Upper lobe of left lung (tissue), 6 donors: ENCODE data around the gene HAUS1. TPM values are rescaled to one million over a fixed set of nuclear protein-coding genes. Genes with fewer than 3 reads are reported as not detected.
A peak's percentile ranks its signal among the peaks of the same experiment; 100 is the strongest.

ENCODE experiments used
- ATAC-seq, 2 donors: fragments of 200-7000 bp; cut with Tn5 transposase; one replicate each; pipeline ENCODE4 v1.9.1; 2022; ENCODE audit warnings: mild to moderate bottlenecking in 2 of 2, moderate library complexity in 2 of 2; ENCODE audit not compliant: low FRiP score in 2 of 2
- DNase-seq, 2 donors: peaks; one replicate each; pipeline ENCODE4 v3.0.0-alpha.2; 2019 to 2020
- H3K27ac ChIP-seq, 4 donors: fragments of 200-600 bp; sonication (generic); one replicate each; pipeline ENCODE4 v1.5.1; 2016 to 2019
- H3K27me3 ChIP-seq, 4 donors: fragments of 200-600 bp; sonication (generic); one replicate each; pipeline ENCODE4 v1.5.1; 2017 to 2019
- H3K36me3 ChIP-seq, 4 donors: fragments of 200-600 bp; sonication (generic); one replicate each; pipeline ENCODE4 v1.5.1; 2016 to 2019
- H3K4me1 ChIP-seq, 4 donors: fragments of 200-600 bp; sonication (generic); one replicate each; pipeline ENCODE4 v1.5.1; 2018 to 2019
- H3K4me3 ChIP-seq, 4 donors: fragments of 200-600 bp; sonication (generic); one replicate each; pipeline ENCODE4 v1.5.1; 2017 to 2019; ENCODE audit warnings: mild to moderate bottlenecking in 2 of 4, moderate library complexity in 1 of 4
- H3K9me3 ChIP-seq, 4 donors: fragments of 200-600 bp; sonication (generic); one replicate each; pipeline ENCODE4 v1.5.1; 2018 to 2019
- EP300 ChIP-seq, 4 donors: sonication (generic); formaldehyde crosslinking; IDR thresholded peaks; one replicate each; pipeline ENCODE4 v1.5.1; 2017; ENCODE audit warnings: antibody characterized with exemption in 4 of 4, control low read depth in 2 of 4
- POLR2A ChIP-seq, 4 donors: fragments of 450-650 bp; IDR thresholded peaks; one replicate each; pipeline ENCODE4 v1.5.1; 2016 to 2017; ENCODE audit warnings: antibody characterized with exemption in 4 of 4, mild to moderate bottlenecking in 2 of 4
- POLR2AphosphoS5 ChIP-seq, 2 donors: sonication (generic); formaldehyde crosslinking; IDR thresholded peaks; one replicate each; pipeline ENCODE4 v1.5.1; 2017; ENCODE audit warnings: antibody characterized with exemption in 2 of 2
- WGBS, 2 donors: methylation state at CpG; one replicate each; pipeline ENCODE4 v1.1.5; 2017 to 2018; 5-methylcytosine and 5-hydroxymethylcytosine counted together
- total RNA-seq, 6 donors: library from RNA; depleted of rRNA in 4 of 6; stranded (reverse); fragments of >200 nt in 4 of 6; gene quantifications; one replicate each; pipeline versions ENCODE4 v1.1.0 to v1.2.1, GENCODE V29; 2016 to 2021
- TF ChIP-seq, protein P1 (sequence below), 6 experiments: fragments of 450-650 bp in 4 of 6; fragments of 200-600 bp in 2 of 6; sonication (generic) in 2 of 6; IDR thresholded peaks; one replicate each; pipeline ENCODE4 v1.5.1; 2016 to 2019; ENCODE audit warnings: antibody characterized with exemption in 6 of 6
- donor health status: DM: no; HTN: no; CAD: no; lungs with moderate emphysema.
- donor health status: DM: no; HTN: yes; CAD: no; lungs with severe emphysema.

The HAUS1 gene
- total RNA-seq, 6 donors from 2014 or later: 16.0 to 41.9 (median 27.5) TPM

DNA sequence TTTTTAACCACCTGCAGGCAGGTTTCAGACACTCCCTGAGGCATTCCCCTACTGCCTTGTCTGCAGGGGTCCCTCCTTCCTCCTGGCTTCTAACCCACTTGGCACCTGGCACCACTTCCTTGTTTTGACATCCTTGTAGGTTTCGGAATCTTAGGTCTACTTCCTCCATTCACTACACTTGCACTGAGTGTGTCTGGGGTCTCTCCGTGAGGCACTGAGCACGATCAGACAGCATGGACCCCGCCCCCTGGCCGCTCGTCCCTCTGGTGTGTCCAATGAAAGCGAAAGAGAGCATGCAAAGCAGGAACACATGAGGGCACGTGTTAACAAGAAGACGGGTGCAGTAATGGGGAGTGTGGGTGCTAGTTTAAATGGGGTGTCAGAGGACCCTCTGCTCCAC, 63.8 kb downstream of the HAUS1 start:
- no peak overlapping the region for H3K4me3 ChIP-seq
- H3K36me3 ChIP-seq: no peaks in the 10 kb centered on the region
- TF ChIP-seq POLR2AphosphoS5 (IDR thresholded peaks at IDR 0.05): no peak
- TF ChIP-seq EP300 (IDR thresholded peaks at IDR 0.05): no peak
- TF ChIP-seq, protein P1, sequence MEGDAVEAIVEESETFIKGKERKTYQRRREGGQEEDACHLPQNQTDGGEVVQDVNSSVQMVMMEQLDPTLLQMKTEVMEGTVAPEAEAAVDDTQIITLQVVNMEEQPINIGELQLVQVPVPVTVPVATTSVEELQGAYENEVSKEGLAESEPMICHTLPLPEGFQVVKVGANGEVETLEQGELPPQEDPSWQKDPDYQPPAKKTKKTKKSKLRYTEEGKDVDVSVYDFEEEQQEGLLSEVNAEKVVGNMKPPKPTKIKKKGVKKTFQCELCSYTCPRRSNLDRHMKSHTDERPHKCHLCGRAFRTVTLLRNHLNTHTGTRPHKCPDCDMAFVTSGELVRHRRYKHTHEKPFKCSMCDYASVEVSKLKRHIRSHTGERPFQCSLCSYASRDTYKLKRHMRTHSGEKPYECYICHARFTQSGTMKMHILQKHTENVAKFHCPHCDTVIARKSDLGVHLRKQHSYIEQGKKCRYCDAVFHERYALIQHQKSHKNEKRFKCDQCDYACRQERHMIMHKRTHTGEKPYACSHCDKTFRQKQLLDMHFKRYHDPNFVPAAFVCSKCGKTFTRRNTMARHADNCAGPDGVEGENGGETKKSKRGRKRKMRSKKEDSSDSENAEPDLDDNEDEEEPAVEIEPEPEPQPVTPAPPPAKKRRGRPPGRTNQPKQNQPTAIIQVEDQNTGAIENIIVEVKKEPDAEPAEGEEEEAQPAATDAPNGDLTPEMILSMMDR (IDR thresholded peaks at IDR 0.05): no peak
- TF ChIP-seq POLR2A (IDR thresholded peaks at IDR 0.05): no peak
- 56 to 58% methylated on average over 9 of the region's 9 CpGs for WGBS, 2 donors
- H3K27me3 ChIP-seq: no peaks in the 10 kb centered on the region
- H3K9me3 ChIP-seq: no peaks in the 10 kb centered on the region
- DNase-seq (peak; percentile 47 to 76), ATAC-seq (peak; percentile 35)
- no peak overlapping the region for H3K27ac ChIP-seq
- peaks cover 0 to 2% (median under 1%) of the 10 kb centered on the region in 4 donors for H3K4me1 ChIP-seq

DNA sequence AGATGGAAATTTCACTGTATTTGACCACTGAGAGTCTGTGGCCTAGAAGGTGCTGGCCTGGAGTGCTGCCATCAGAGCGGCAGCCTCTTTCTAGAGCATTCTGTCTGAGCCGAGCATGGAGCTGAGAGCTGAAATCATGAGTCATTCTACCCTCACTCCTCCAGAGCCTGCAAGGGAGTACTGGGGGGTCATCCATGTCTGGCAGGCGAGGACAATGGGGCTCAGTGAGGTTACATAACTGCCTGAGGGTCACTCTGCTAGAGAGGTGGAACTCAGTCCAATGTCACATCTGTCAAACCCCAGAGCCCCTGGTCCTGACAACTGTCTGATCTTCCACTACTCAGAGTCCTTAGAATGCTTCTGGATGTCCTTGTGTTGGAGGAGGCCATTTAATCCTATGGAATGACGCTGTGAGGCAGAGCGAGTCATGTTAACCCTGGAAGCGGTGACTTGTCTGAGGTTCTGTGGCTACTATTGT, 65.3 kb downstream of the HAUS1 start:
- no peak overlapping the region for H3K27ac ChIP-seq
- TF ChIP-seq EP300 (IDR thresholded peaks at IDR 0.05) (no peak), POLR2A (IDR thresholded peaks at IDR 0.05) (no peak), POLR2AphosphoS5 (IDR thresholded peaks at IDR 0.05) (no peak)
- TF ChIP-seq, protein P1 (IDR thresholded peaks at IDR 0.05): no peak
- H3K9me3 ChIP-seq: no peaks in the 10 kb centered on the region
- H3K27me3 ChIP-seq: no peaks in the 10 kb centered on the region
- no peak for ATAC-seq
- WGBS, 2 donors: 89 to 92% methylated on average over 5 to 6 of the region's 6 CpGs
- H3K36me3 ChIP-seq: no peaks in the 10 kb centered on the region
- peaks cover 0 to 7% (median 3%) of the 10 kb centered on the region in 4 donors for H3K4me1 ChIP-seq
- H3K4me3 ChIP-seq: no peak overlapping the region
- no peak for DNase-seq

DNA sequence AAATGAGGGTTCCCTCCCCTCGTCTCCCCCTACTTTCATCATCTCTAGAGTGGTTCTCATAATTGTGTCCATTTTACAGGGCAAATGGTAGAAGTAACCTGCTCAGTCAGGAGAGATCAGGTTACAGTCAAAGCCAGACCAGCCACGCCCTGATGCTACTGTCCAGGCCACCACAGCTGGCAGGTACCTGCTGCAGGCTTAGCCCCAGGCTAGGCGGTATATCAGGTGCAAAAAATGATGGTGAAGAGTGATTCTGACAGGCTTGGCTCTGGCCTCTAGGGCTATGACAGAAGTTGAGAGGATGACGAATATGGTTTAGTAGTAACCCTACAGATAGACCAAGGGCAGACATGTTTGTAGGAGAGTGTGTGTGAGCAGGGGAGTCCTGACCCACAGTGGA, 67.1 kb downstream of the HAUS1 start:
- no peaks in the 10 kb centered on the region for H3K9me3 ChIP-seq
- peaks cover 10 to 25% (median 16%) of the 10 kb centered on the region in 4 donors for H3K4me1 ChIP-seq
- H3K36me3 ChIP-seq: no peaks in the 10 kb centered on the region
- no peaks in the 10 kb centered on the region for H3K27me3 ChIP-seq
- WGBS, 2 donors: 94 to 95% methylated on average over 3 to 4 of the region's 4 CpGs
- ATAC-seq (no peak), DNase-seq (no peak)
- no peak overlapping the region for H3K4me3 ChIP-seq
- no peak overlapping the region for H3K27ac ChIP-seq
- TF ChIP-seq, protein P1 (IDR thresholded peaks at IDR 0.05): no peak
- TF ChIP-seq POLR2A (IDR thresholded peaks at IDR 0.05) (no peak), POLR2AphosphoS5 (IDR thresholded peaks at IDR 0.05) (no peak), EP300 (IDR thresholded peaks at IDR 0.05) (no peak)

DNA sequence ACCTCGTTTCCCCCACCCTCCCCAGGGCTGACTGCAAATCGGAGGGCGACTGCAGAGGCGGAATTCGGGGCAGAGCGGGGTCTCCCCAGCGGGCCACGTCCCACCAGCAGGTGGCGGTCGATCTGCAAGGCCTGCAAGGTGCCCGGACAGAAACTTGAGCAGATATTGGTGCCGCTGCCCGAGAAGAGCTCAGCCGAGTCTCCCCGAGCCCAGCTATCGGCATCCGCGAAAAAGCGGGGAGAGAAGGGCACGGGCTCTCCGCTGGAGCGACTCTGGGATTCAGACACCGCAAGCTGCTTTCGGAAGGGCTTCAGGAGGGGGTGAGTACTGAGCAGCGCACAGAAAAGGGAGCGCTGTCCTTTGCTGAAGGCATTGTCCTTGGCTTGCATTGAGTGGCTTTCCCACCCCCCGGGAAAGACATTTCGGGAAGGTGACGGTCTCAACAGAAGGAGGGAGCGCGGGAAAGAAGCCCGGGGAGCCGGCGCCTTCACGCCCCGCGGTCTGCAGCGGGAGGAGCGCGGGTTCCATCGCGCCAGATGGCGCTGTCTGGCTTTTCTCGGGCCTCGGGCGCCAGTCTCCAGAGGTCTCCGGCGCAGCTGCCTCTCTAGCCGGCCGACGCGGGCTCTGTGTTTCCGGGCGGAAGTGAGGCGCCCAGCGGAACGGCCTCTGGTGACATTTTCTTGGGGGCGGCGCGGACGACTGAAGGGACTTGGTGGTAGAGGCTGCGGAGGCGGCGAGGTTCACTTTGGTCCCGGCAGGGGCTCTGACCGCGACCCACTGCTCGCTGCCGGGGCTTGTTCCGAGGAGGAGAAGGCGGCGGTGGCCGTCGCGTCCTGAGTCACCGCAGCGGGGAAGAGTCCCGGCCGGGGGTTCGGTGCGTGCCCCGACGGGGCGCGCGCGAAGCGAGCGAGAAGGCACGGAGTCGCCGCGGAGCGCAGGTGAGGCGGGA, 69.5 kb downstream of the HAUS1 start:
- ATAC-seq (peak; percentile 99), DNase-seq (peak; percentile 96)
- H3K27me3 ChIP-seq: no peaks in the 10 kb centered on the region
- 0 to 1% methylated on average over 24 to 72 of the region's 95 CpGs for WGBS, 2 donors
- H3K4me3 ChIP-seq: peak overlapping the region; percentile 82 to 100 (median 94)
- H3K9me3 ChIP-seq: no peaks in the 10 kb centered on the region
- TF ChIP-seq, protein P1 (IDR thresholded peaks at IDR 0.05): peak; percentile 64 to 89 (median 84)
- peak; percentile 59 to 77 for TF ChIP-seq POLR2AphosphoS5 (IDR thresholded peaks at IDR 0.05)
- TF ChIP-seq POLR2A (IDR thresholded peaks at IDR 0.05): peak in 3 of 4 donors; percentile 38 to 93 (median 75)
- TF ChIP-seq EP300 (IDR thresholded peaks at IDR 0.05): peak in 1 of 4 donors; percentile 3
- H3K27ac ChIP-seq: peak overlapping the region; percentile 90 to 94 (median 93)
- peaks cover 19 to 38% (median 25%) of the 10 kb centered on the region in 4 donors for H3K4me1 ChIP-seq
- no peaks in the 10 kb centered on the region for H3K36me3 ChIP-seq
